Hematopoietic multipotent progenitor cell treated with erythropoietin and hydrocortisone succinate and interleukin-3 and kit ligand, for 8 days (in vitro differentiated cells): Measurements from ENCODE around the gene GLI3.

Experiments
- DNase-seq: peaks from one replicate; pipeline ENCODE4 v3.0.0-alpha.2; 2015

GLI3 gene

GRCh38 chr7:42236976-42237810 lies at the start of gene GLI3:
TSS of gene GLI3 (minus strand) at chr7:42237209. CDS start at chr7:42223253, 13,956 bp downstream.
- no peak for DNase-seq

GRCh38 chr7:42285383-42285824 lies 48.4 kb upstream of the GLI3 start:
- no peak for DNase-seq

GRCh38 chr7:42283553-42283952 lies 46.5 kb upstream of the GLI3 start:
- DNase-seq: no peak

GRCh38 chr7:42278344-42278743 lies 41.3 kb upstream of the GLI3 start:
- no peak for DNase-seq

GRCh38 chr7:42274053-42274452 lies 37.0 kb upstream of the GLI3 start:
- no peak for DNase-seq

- DNase-seq: no peak
Measured at GRCh38 chr7:42272793-42273665, 36.0 kb upstream of the GLI3 start.

- no peak for DNase-seq
Measured at GRCh38 chr7:42269161-42269560, 32.2 kb upstream of the GLI3 start.

GRCh38 chr7:42264702-42265101 lies 27.7 kb upstream of the GLI3 start:
- no peak for DNase-seq

- DNase-seq: no peak
Measured at GRCh38 chr7:42263971-42264370, 27.0 kb upstream of the GLI3 start.

GRCh38 chr7:42262964-42263363 lies 26.0 kb upstream of the GLI3 start:
- no peak for DNase-seq

GRCh38 chr7:42254217-42254616 lies 17.2 kb upstream of the GLI3 start:
- DNase-seq: no peak

- DNase-seq: no peak
Measured at GRCh38 chr7:42253316-42253715, 16.3 kb upstream of the GLI3 start.

GRCh38 chr7:42250411-42250810 lies 13.4 kb upstream of the GLI3 start:
- DNase-seq: no peak

- no peak for DNase-seq
Measured at GRCh38 chr7:42248579-42248978, 11.6 kb upstream of the GLI3 start.

- DNase-seq: no peak
Measured at GRCh38 chr7:42247301-42247700, 10.3 kb upstream of the GLI3 start.

- DNase-seq: no peak
Measured at GRCh38 chr7:42244828-42245227, 7.8 kb upstream of the GLI3 start.

- no peak for DNase-seq
Measured at GRCh38 chr7:42242381-42242780, 5.4 kb upstream of the GLI3 start.

GRCh38 chr7:42241424-42241823 lies 4.4 kb upstream of the GLI3 start:
- no peak for DNase-seq

GRCh38 chr7:42240416-42240815 lies 3.4 kb upstream of the GLI3 start:
- DNase-seq: no peak

- no peak for DNase-seq
Measured at GRCh38 chr7:42238709-42239366, 1.8 kb upstream of the GLI3 start.

GRCh38 chr7:42237811-42238541 lies 967 bp upstream of the GLI3 start:
- DNase-seq: no peak

GRCh38 chr7:42236266-42236975 lies 588 bp downstream of the GLI3 start:
- no peak for DNase-seq
